ENCODE data around the gene MAP3K21.

DNA sequence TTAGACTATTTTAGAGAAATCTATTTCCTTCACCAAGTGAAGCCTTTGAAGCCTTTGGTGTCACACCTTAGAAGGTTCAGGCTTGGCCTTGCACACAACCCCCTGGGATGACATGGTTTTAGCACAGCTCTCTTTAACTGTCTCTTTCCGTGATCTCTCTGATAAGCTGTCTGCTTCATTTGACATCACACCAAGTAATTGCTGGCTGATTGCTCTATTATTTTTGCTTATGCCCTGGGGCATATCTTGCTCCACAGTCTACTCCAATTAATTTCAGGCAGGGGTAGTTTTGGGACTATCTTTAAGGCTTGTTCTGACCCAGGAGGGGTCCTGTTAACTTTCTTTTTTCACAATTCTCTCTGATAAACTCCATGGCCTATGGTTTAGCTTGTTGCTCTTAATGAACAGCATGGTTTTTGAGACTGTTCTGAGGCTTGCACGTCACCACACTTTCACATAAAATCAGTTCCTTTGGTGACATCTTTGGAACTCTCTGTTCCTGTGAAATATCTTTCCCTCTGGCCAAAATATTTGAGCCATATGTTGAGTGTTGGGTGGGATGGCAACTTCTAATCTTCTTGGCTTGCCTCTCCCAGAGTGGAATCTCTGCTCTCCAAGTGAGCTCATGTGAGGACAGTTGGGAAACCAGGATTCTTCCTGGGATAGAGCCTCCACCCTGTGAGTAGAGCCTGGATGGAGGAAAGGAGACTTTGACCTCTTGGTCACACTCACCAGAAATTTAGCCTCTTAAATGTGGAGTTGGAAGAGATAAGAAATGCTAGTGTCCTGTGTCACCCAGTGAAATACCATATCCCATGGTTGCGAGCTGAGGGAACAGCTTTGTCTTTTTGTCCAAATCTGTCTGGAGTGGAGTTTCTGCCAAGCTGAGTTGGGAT, 63.6 kb downstream of the MAP3K21 start:
- TF ChIP-seq, protein P1, sequence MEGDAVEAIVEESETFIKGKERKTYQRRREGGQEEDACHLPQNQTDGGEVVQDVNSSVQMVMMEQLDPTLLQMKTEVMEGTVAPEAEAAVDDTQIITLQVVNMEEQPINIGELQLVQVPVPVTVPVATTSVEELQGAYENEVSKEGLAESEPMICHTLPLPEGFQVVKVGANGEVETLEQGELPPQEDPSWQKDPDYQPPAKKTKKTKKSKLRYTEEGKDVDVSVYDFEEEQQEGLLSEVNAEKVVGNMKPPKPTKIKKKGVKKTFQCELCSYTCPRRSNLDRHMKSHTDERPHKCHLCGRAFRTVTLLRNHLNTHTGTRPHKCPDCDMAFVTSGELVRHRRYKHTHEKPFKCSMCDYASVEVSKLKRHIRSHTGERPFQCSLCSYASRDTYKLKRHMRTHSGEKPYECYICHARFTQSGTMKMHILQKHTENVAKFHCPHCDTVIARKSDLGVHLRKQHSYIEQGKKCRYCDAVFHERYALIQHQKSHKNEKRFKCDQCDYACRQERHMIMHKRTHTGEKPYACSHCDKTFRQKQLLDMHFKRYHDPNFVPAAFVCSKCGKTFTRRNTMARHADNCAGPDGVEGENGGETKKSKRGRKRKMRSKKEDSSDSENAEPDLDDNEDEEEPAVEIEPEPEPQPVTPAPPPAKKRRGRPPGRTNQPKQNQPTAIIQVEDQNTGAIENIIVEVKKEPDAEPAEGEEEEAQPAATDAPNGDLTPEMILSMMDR (tag by site-specific recombination; IDR thresholded peaks at IDR 0.05): no peak
- TF ChIP-seq ZNF707 (tag by site-specific recombination; IDR thresholded peaks at IDR 0.05) (no peak), MYNN (tag by site-specific recombination; IDR thresholded peaks at IDR 0.05; ENCODE audit: borderline replicate concordance) (no peak), ZNF549 (tag by site-specific recombination; IDR thresholded peaks at IDR 0.05) (no peak), ZBTB7A (tag by site-specific recombination; IDR thresholded peaks at IDR 0.05; ENCODE audit: low read depth) (no peak), ZNF660 (tag by site-specific recombination; IDR thresholded peaks at IDR 0.05) (no peak), ZNF174 (tag by site-specific recombination; IDR thresholded peaks at IDR 0.05) (no peak), ZNF514 (tag by site-specific recombination; IDR thresholded peaks at IDR 0.05) (no peak)

Measured in HEK293 (cell line).